ENCODE results near the gene NMU.
A peak's percentile ranks its signal among the peaks of the same experiment; 100 is the strongest.
"Not testable (repeated sequence)": the region's sequence is repeated elsewhere in the genome, so short reads cannot be mapped to it uniquely, and the experiment has no call there.

Gene NMU

DNA sequence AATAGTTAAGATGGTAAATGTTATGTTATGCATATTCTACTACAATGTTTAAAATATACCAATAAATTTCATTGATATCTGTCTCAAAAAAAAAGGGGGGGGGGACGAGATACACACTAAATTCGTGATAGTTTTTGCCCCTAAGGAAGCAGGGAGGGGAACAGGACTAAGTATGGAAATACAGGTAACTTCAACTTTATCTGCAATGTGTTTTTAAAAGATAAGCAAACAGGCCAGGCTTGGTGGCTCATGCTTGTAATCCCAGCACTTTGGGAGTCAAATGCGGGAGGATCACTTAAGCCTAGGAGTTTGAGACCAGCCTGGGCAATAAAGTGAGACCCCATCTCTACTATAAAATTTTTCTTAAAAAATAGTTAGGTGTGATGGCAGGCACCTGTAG, 76.0 kb downstream of the NMU start:
- no peak for DNase-seq (ENCODE audit: low spot score)

DNA sequence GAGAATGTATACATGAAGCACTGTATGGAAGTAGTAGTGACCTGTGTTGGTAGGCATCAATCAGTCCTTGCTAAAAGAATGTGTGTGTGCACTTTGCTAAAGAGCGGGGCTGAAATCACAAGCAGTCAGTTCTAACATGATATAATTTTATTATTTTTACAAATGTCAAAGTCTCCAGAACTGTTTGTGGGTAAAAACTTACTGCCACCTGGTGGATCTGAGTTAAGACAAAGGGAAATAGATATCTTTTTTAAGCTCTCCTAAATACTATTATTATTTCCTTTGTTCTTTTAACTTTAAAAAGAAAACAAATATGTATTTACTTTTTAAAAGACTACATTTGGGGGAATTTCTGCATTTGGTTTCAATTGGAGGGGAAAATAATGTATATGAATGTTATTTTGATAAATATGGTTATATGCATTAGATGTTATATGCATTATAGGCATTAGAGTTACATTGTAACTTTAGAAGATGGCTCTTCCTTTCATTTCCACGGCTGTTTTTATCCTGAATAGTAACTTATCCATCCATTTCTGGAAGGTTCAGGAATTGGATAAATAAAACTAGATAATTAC, 81.6 kb downstream of the NMU start:
- DNase-seq (ENCODE audit: low spot score), result no peak

- DNase-seq (ENCODE audit: low spot score), result peak; percentile 29
These were observed 82.5 kb downstream of the NMU start for GRCh38 chr4:55553441-55554201.

DNA sequence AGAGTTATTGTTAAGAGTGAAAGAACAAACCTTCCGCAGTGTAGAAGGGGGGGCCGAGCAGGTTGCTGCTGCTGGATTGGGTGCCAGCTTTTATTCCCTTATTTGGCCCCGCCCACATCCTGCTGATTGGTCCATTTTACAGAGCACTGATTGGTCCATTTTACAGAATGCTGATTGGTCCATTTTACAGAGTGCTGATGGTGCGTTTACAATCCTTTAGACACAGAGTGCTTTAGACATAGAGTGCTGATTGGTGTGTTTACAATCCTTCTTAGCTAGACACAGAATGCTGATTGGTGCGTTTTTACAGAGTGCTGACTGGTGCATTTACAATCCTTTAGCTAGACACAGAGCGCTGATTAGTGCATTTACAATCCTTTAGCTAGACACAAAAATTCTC, 84.1 kb downstream of the NMU start:
- DNase-seq (ENCODE audit: low spot score), result not testable (repeated sequence)

GRCh38 chr4:55549888-55550287, 86.2 kb downstream of the NMU start:
- DNase-seq (ENCODE audit: low spot score), result peak; percentile 67

GRCh38 chr4:55547918-55548317, 88.2 kb downstream of the NMU start:
- DNase-seq (ENCODE audit: low spot score), result no peak

- no peak for DNase-seq (ENCODE audit: low spot score)
These were observed 88.7 kb downstream of the NMU start for GRCh38 chr4:55547466-55547770.

DNA sequence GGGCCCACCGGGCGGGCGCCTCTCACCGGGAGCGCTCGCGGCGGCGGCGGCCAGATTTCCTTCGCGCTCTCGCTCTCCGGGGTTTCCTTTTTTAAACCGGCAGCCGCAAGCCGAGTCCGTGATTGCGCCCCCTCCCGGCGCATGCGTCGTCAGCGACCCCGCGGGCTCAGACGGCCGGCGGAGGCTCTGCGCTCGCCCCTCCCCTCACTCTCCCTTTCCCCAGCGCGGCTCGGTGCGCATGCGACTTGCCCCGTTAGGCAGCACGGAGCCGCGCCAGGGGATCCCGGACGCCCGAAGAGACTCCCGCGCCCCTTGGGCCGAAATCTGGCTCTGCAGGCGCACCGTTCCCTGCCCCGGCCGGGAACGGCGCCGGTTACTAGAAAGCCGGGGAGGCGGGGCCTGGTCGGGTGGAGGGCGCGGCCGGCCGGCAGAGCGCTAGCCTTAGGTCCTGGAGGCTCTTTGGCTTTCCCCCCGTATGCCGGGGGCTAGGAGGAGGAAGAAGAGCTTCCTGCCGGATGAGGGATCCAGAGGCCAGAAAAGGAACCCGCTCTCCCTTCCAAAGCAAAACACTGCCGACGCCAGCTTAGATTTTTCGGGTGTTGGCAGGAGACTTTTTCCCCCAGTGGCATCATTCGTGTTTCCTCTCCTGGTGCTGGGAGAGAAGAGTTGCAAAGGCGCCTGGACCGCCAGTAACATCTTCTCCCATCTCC, 89.2 kb downstream of the NMU start, which contains the start of gene CLOCK:
CLOCK (minus strand) TSS at position 154 of the 710 bp plus-strand sequence. CDS start 64,124 bp downstream, outside the sequence.
- peak; percentile 81 for DNase-seq (ENCODE audit: low spot score)

DNA sequence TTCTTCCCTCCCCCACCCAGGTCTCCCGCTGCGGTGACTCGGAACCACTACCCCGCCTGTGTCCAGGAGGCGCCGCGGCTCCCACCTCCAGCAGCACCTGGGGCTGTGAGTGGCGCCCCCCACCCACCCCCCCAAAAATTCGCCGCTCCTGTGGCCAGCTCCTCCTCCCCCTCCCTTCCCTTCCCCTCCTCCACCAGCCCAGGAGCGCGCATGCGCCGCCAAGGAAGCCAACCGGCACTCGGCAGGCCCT, 89.7 kb downstream of the NMU start:
- DNase-seq (ENCODE audit: low spot score), result no peak

GRCh38 chr4:55545641-55546505, 90.2 kb downstream of the NMU start:
- DNase-seq (ENCODE audit: low spot score), result peak; percentile 57

Data from activated CD4-positive, alpha-beta T cell treated with anti-CD3 and anti-CD28 coated beads, Interleukin-2, Interleukin-4, amounts not matched to agents 100 ng/mL and 50 ng/mL, durations not matched to agents 16 hours and 8 hours (primary cell).